Measurements from ENCODE around the gene SLC6A17. TPM values are rescaled to one million over a fixed set of nuclear protein-coding genes. Genes with fewer than 3 reads are reported as not detected.

SLC6A17 gene
- total RNA-seq, 2 experiments from 2014 or later = not detected

- H3K9me3 ChIP-seq (ENCODE audit: control insufficient read depth in 1 of 2, insufficient read depth in 1 of 2, low read length in 2 of 2) = peaks cover 0 to 20% of the 10 kb centered on the region in 2 experiments
- Mint-ChIP-seq H3K4me3 (no peak overlapping the region), H3K36me3 (ENCODE audit: low read depth) (no peaks in the 10 kb centered on the region), H3K4me1 (ENCODE audit: low read depth) (no peaks in the 10 kb centered on the region), H3K9me3 (peaks cover 2% of the 10 kb centered on the region), H3K27me3 (peaks cover 64% of the 10 kb centered on the region), H3K27ac (no peak overlapping the region)
- TF ChIP-seq CTCF (IDR thresholded peaks at IDR 0.05) = no peak
- no peak overlapping the region for H3K27ac ChIP-seq (ENCODE audit: low read depth in 1 of 2, low read length in 2 of 2)
- no peaks in the 10 kb centered on the region for H3K36me3 ChIP-seq (ENCODE audit: insufficient read depth, low read length)
- intact Hi-C loops (cut with DNase I, micrococcal nuclease) = loop anchor here in 1 of 2 experiments (10.0 kb wide), 1 partner anchor 587 kb away; no protein-coding TSS in a partner anchor
- H3K4me1 ChIP-seq (ENCODE audit: insufficient read depth, low read length) = no peaks in the 10 kb centered on the region
- H3K4me3 ChIP-seq (ENCODE audit: low read length) = no peak overlapping the region
- DNase-seq (no peak), ATAC-seq (ENCODE audit: poor library complexity) (no peak)
- peaks cover 26 to 36% of the 10 kb centered on the region in 2 experiments for H3K27me3 ChIP-seq (ENCODE audit: control insufficient read depth in 1 of 2, insufficient read depth in 2 of 2, low read length in 2 of 2)
- CTCF ChIA-PET = no interaction called here
- POLR2A ChIA-PET = no interaction called here
Observed at GRCh38 chr1:110158261-110158660, 8.0 kb downstream of the SLC6A17 start.

GRCh38 chr1:110159168-110159567 is 8.9 kb downstream of the SLC6A17 start:
- POLR2A ChIA-PET = no interaction called here
- no peak for TF ChIP-seq CTCF (IDR thresholded peaks at IDR 0.05)
- H3K4me3 Mint-ChIP-seq = no peak overlapping the region
- no peak for ATAC-seq (ENCODE audit: poor library complexity)
- CTCF ChIA-PET = no interaction called here
- peaks cover 2% of the 10 kb centered on the region for H3K9me3 Mint-ChIP-seq
- H3K36me3 ChIP-seq (ENCODE audit: insufficient read depth, low read length) = no peaks in the 10 kb centered on the region
- no peak for DNase-seq
- H3K4me1 Mint-ChIP-seq (ENCODE audit: low read depth) = no peaks in the 10 kb centered on the region
- H3K4me3 ChIP-seq (ENCODE audit: low read length) = no peak overlapping the region
- intact Hi-C loops (cut with DNase I, micrococcal nuclease) = loop anchor here in 1 of 2 experiments (10.0 kb wide), 1 partner anchor 586 kb away; no protein-coding TSS in a partner anchor
- peaks cover 0 to 20% of the 10 kb centered on the region in 2 experiments for H3K9me3 ChIP-seq (ENCODE audit: control insufficient read depth in 1 of 2, insufficient read depth in 1 of 2, low read length in 2 of 2)
- no peak overlapping the region for H3K27ac Mint-ChIP-seq
- H3K27me3 Mint-ChIP-seq = peaks cover 61% of the 10 kb centered on the region
- H3K27ac ChIP-seq (ENCODE audit: low read depth in 1 of 2, low read length in 2 of 2) = no peak overlapping the region
- no peaks in the 10 kb centered on the region for H3K36me3 Mint-ChIP-seq (ENCODE audit: low read depth)
- no peaks in the 10 kb centered on the region for H3K4me1 ChIP-seq (ENCODE audit: insufficient read depth, low read length)
- peaks cover 26 to 27% of the 10 kb centered on the region in 2 experiments for H3K27me3 ChIP-seq (ENCODE audit: control insufficient read depth in 1 of 2, insufficient read depth in 2 of 2, low read length in 2 of 2)

GRCh38 chr1:110160538-110161100 is 10.3 kb downstream of the SLC6A17 start:
- TF ChIP-seq CTCF (IDR thresholded peaks at IDR 0.05) = no peak
- Histone ChIP-seq H3K36me3 (ENCODE audit: insufficient read depth, low read length) (no peaks in the 10 kb centered on the region), H3K27me3 (ENCODE audit: control insufficient read depth in 1 of 2, insufficient read depth in 2 of 2, low read length in 2 of 2) (peaks cover 13 to 17% of the 10 kb centered on the region in 2 experiments), H3K9me3 (ENCODE audit: control insufficient read depth in 1 of 2, insufficient read depth in 1 of 2, low read length in 2 of 2) (peaks cover 0 to 24% of the 10 kb centered on the region in 2 experiments), H3K27ac (ENCODE audit: low read depth in 1 of 2, low read length in 2 of 2) (no peak overlapping the region), H3K4me1 (ENCODE audit: insufficient read depth, low read length) (no peaks in the 10 kb centered on the region), H3K4me3 (ENCODE audit: low read length) (no peak overlapping the region)
- no peaks in the 10 kb centered on the region for H3K36me3 Mint-ChIP-seq (ENCODE audit: low read depth)
- H3K4me1 Mint-ChIP-seq (ENCODE audit: low read depth) = no peaks in the 10 kb centered on the region
- H3K27me3 Mint-ChIP-seq = peaks cover 50% of the 10 kb centered on the region
- DNase-seq = peak in 1 of 14 experiments; percentile 15
- CTCF ChIA-PET = no interaction called here
- intact Hi-C loops (cut with DNase I, micrococcal nuclease) = no loop called here
- H3K9me3 Mint-ChIP-seq = peaks cover 2% of the 10 kb centered on the region
- no peak for ATAC-seq (ENCODE audit: poor library complexity)
- no peak overlapping the region for H3K27ac Mint-ChIP-seq
- no peak overlapping the region for H3K4me3 Mint-ChIP-seq
- POLR2A ChIA-PET = no interaction called here
